NB4 (cell line): ENCODE measurements around the gene FERMT1.

Source experiments
- CTCF ChIP-seq: IDR thresholded peaks from one replicate; pipeline ENCODE4 v1.5.1; 2012; ENCODE audit warnings: low read depth, low read length
- MAX ChIP-seq: IDR thresholded peaks from 2 replicates; pipeline ENCODE4 v1.6.1; 2011; ENCODE audit warnings: low read depth, low read length
- POLR2A ChIP-seq: IDR thresholded peaks from 2 replicates; pipeline ENCODE4 v1.6.1; 2011; ENCODE audit warnings: mild to moderate bottlenecking; ENCODE audit not compliant: insufficient read length; ENCODE audit errors: extremely low read depth

GRCh38 chr20:6104493-6105188 is 18.2 kb downstream of the FERMT1 start:
- TF ChIP-seq POLR2A (no peak), CTCF (no peak), MAX (no peak)
